Esophagus muscularis mucosa (tissue), 3 donors: ENCODE results near the gene MYO1E.

Source experiments
- POLR2A ChIP-seq: fragments of 450-650 bp; IDR thresholded peaks from one replicate; pipeline ENCODE4 v1.6.1; 2017; ENCODE audit warnings: antibody characterized with exemption, moderate library complexity, mild to moderate bottlenecking, low read depth
- TF ChIP-seq, protein P1 (sequence below), 3 experiments: fragments of 200-600 bp in 2 of 3; fragments of 450-650 bp in 1 of 3; sonication (generic) in 2 of 3; IDR thresholded peaks; one replicate each; pipeline ENCODE4 v1.5.1; 2017 to 2019; ENCODE audit warnings: antibody characterized with exemption in 3 of 3, mild to moderate bottlenecking in 2 of 3, moderate library complexity in 1 of 3

DNA sequence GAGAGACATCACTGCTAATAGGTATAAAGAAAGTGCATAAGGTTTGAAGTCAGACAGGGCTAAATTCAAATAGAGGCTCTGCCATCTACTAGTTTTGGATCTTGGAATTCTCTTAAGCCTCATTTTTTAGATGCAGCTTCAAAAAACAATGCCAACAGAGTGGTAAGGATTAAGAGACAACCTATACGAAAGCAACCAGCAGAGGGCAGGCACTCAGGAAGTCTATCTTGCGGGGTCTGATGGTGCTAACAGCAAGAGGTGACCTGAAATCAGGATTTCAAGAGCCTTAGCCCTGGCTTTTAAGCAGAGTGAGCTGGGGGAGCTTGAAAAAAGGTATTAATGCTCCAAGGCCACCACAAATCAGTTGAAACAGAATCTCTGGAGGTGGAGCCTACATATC lies 125.3 kb downstream of the MYO1E start:
- no peak for TF ChIP-seq POLR2A
- TF ChIP-seq, protein P1, sequence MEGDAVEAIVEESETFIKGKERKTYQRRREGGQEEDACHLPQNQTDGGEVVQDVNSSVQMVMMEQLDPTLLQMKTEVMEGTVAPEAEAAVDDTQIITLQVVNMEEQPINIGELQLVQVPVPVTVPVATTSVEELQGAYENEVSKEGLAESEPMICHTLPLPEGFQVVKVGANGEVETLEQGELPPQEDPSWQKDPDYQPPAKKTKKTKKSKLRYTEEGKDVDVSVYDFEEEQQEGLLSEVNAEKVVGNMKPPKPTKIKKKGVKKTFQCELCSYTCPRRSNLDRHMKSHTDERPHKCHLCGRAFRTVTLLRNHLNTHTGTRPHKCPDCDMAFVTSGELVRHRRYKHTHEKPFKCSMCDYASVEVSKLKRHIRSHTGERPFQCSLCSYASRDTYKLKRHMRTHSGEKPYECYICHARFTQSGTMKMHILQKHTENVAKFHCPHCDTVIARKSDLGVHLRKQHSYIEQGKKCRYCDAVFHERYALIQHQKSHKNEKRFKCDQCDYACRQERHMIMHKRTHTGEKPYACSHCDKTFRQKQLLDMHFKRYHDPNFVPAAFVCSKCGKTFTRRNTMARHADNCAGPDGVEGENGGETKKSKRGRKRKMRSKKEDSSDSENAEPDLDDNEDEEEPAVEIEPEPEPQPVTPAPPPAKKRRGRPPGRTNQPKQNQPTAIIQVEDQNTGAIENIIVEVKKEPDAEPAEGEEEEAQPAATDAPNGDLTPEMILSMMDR (IDR thresholded peaks at IDR 0.05): peak; percentile 45 to 52 (median 51)
